ENCODE results near the gene C19orf67.

C19orf67 gene

GRCh38 chr19:14058182-14059092 lies 27.1 kb downstream of the C19orf67 start (continued):
- peak; percentile 47; the same call in 1 of the 2 replicates for TF ChIP-seq TSHZ1 (tag by site-specific recombination; IDR thresholded peaks at IDR 0.05; ENCODE audit: borderline replicate concordance)
- TF ChIP-seq ZXDB (tag by site-specific recombination; IDR thresholded peaks at IDR 0.05): peak; percentile 35; the same call in 1 of the 2 replicates
- TF ChIP-seq KLF8 (tag by site-specific recombination; IDR thresholded peaks at IDR 0.05): no peak
- TF ChIP-seq ZNF621 (tag by site-specific recombination; IDR thresholded peaks at IDR 0.05): no peak
- no peak for TF ChIP-seq ZNF19 (tag by site-specific recombination; IDR thresholded peaks at IDR 0.05; ENCODE audit: low read depth)
- TF ChIP-seq ZNF558 (tag by site-specific recombination; IDR thresholded peaks at IDR 0.05): no peak
- TF ChIP-seq ZNF280D (tag by site-specific recombination; IDR thresholded peaks at IDR 0.05): no peak
- no peak for TF ChIP-seq ZNF777 (tag by site-specific recombination; IDR thresholded peaks at IDR 0.05; ENCODE audit: borderline replicate concordance)
- TF ChIP-seq SP7 (tag by site-specific recombination; IDR thresholded peaks at IDR 0.05): 0 out of 2 replicates have a peak, but pooled peaks have one; percentile 8
- no peak for TF ChIP-seq ZNF350 (tag by site-specific recombination; IDR thresholded peaks at IDR 0.05)
- TF ChIP-seq ZNF394 (tag by site-specific recombination; IDR thresholded peaks at IDR 0.05; ENCODE audit: borderline replicate concordance): no peak; the same call in 1 of the 2 replicates
- no peak for TF ChIP-seq ZNF138 (tag by site-specific recombination; IDR thresholded peaks at IDR 0.05; ENCODE audit: borderline replicate concordance)
- TF ChIP-seq MZF1 (tag by site-specific recombination; IDR thresholded peaks at IDR 0.05; ENCODE audit: borderline replicate concordance): no peak; the same call in 1 of the 2 replicates
- TF ChIP-seq ZSCAN4 (tag by site-specific recombination; IDR thresholded peaks at IDR 0.05): 0 out of 2 replicates have a peak, but pooled peaks have one; percentile 11
- TF ChIP-seq ZBTB49 (tag by site-specific recombination; IDR thresholded peaks at IDR 0.05; ENCODE audit: low read depth): no peak
- TF ChIP-seq SCRT2 (tag by site-specific recombination; IDR thresholded peaks at IDR 0.05): no peak
- TF ChIP-seq ZNF133 (tag by site-specific recombination; IDR thresholded peaks at IDR 0.05): peak; percentile 7; the same call in 1 of the 2 replicates
- TF ChIP-seq PRDM10 (tag by site-specific recombination; IDR thresholded peaks at IDR 0.05): peak; percentile 95
- no peak for TF ChIP-seq ZNF707 (tag by site-specific recombination; IDR thresholded peaks at IDR 0.05)
- TF ChIP-seq HOXC10 (CRISPR knock-in tag; IDR thresholded peaks at IDR 0.05): no peak
- TF ChIP-seq ZSCAN30 (tag by site-specific recombination; IDR thresholded peaks at IDR 0.05): no peak
- peak; percentile 75; the same call in 1 of the 2 replicates for TF ChIP-seq ZBTB8A (tag by site-specific recombination; IDR thresholded peaks at IDR 0.05)
- peak; percentile 77; the same call in 1 of the 2 replicates for TF ChIP-seq ZNF175 (tag by site-specific recombination; IDR thresholded peaks at IDR 0.05)
